H9 (cell line): Measurements from ENCODE around the gene EOGT. TPM values are rescaled to one million over a fixed set of nuclear protein-coding genes. Genes with fewer than 3 reads are reported as not detected.

Experiments
- DNase-seq: peaks from one replicate; pipeline ENCODE4 v3.0.0-alpha.2; 2017
- H2AFZ ChIP-seq: one replicate; pipeline ENCODE4 v1.6.1; 2013; ENCODE audit warnings: mild to moderate bottlenecking, low read length, control low read depth, moderate library complexity
- H2AK5ac ChIP-seq: 2 replicates; pipeline ENCODE4 v1.6.1; 2013; ENCODE audit warnings: low read length, control low read depth, mixed read lengths; ENCODE audit not compliant: insufficient read length
- H2BK120ac ChIP-seq: one replicate; pipeline ENCODE4 v1.6.1; 2013; ENCODE audit warnings: low read depth, mild to moderate bottlenecking, low read length, control low read depth, inconsistent platforms; ENCODE audit not compliant: poor library complexity, severe bottlenecking
- H2BK12ac ChIP-seq: 2 replicates; pipeline ENCODE4 v1.6.1; 2013; ENCODE audit warnings: low read length, control low read depth, mixed read lengths, low read depth; ENCODE audit not compliant: insufficient read length
- H2BK15ac ChIP-seq: 2 replicates; pipeline ENCODE4 v1.6.1; 2013; ENCODE audit warnings: low read depth, low read length, control low read depth
- H2BK20ac ChIP-seq: one replicate; pipeline ENCODE4 v1.6.1; 2013; ENCODE audit warnings: low read depth, mild to moderate bottlenecking, low read length, control low read depth, inconsistent platforms; ENCODE audit not compliant: poor library complexity, severe bottlenecking
- H2BK5ac ChIP-seq: 2 replicates; pipeline ENCODE4 v1.6.1; 2013; ENCODE audit warnings: low read length, control low read depth, mixed read lengths; ENCODE audit not compliant: insufficient read length
- H3K14ac ChIP-seq: 2 replicates; pipeline ENCODE4 v1.6.1; 2013; ENCODE audit warnings: low read length, control low read depth; ENCODE audit not compliant: insufficient read depth
- H3K18ac ChIP-seq: 2 replicates; pipeline ENCODE4 v1.6.1; 2013; ENCODE audit warnings: low read depth, mild to moderate bottlenecking, mixed read lengths, low read length, control low read depth; ENCODE audit not compliant: insufficient read length
- H3K23ac ChIP-seq: 2 replicates; pipeline ENCODE4 v1.6.1; 2013; ENCODE audit warnings: low read length, control low read depth, mixed read lengths, low read depth; ENCODE audit not compliant: insufficient read length
- H3K23me2 ChIP-seq: 2 replicates; pipeline ENCODE4 v1.6.1; 2013; ENCODE audit warnings: low read depth, mild to moderate bottlenecking, mixed read lengths, low read length, control low read depth; ENCODE audit not compliant: insufficient read length, poor library complexity, severe bottlenecking
- H3K27ac ChIP-seq: 2 replicates; pipeline ENCODE4 v1.5.1; 2013; ENCODE audit warnings: low read length, control low read depth, mixed read lengths, low read depth; ENCODE audit not compliant: insufficient read length
- H3K27me3 ChIP-seq: 2 replicates; pipeline ENCODE4 v1.6.1; 2013; ENCODE audit warnings: low read length, control low read depth, inconsistent platforms; ENCODE audit not compliant: insufficient read depth
- H3K4ac ChIP-seq: 2 replicates; pipeline ENCODE4 v1.6.1; 2013; ENCODE audit warnings: low read depth, mild to moderate bottlenecking, control low read depth, inconsistent platforms, low read length, moderate library complexity
- H3K4me1 ChIP-seq: 2 replicates; pipeline ENCODE4 v1.6.1; 2013; ENCODE audit warnings: low read length, control low read depth, inconsistent platforms; ENCODE audit not compliant: insufficient read depth
- H3K4me2 ChIP-seq: 2 replicates; pipeline ENCODE4 v1.6.1; 2013; ENCODE audit warnings: low read length, control low read depth, mixed read lengths; ENCODE audit not compliant: insufficient read length, insufficient read depth
- H3K56ac ChIP-seq: 2 replicates; pipeline ENCODE4 v1.6.1; 2013; ENCODE audit warnings: low read depth, mild to moderate bottlenecking, mixed read lengths, low read length, control low read depth; ENCODE audit not compliant: insufficient read length
- H3K79me1 ChIP-seq: 2 replicates; pipeline ENCODE4 v1.6.1; 2013; ENCODE audit warnings: low read depth, mild to moderate bottlenecking, moderate library complexity, low read length, control low read depth, inconsistent platforms; ENCODE audit not compliant: insufficient read depth, poor library complexity, severe bottlenecking
- H3K79me2 ChIP-seq: 2 replicates; pipeline ENCODE4 v1.6.1; 2013; ENCODE audit warnings: low read length, control low read depth, inconsistent platforms; ENCODE audit not compliant: insufficient read depth
- H3K9ac ChIP-seq: 2 replicates; pipeline ENCODE4 v1.6.1; 2013; ENCODE audit warnings: low read length, control low read depth, mixed read lengths; ENCODE audit not compliant: insufficient read length; ENCODE audit errors: extremely low read depth
- H3K9me3 ChIP-seq: one replicate; pipeline ENCODE4 v1.6.1; 2013; ENCODE audit warnings: low read depth, low read length, inconsistent platforms; ENCODE audit not compliant: control insufficient read depth
- H3T11ph ChIP-seq: one replicate; pipeline ENCODE4 v1.6.1; 2013; ENCODE audit warnings: mild to moderate bottlenecking, low read length, control low read depth, inconsistent platforms
- H4K20me1 ChIP-seq: one replicate; pipeline ENCODE4 v1.6.1; 2013; ENCODE audit not compliant: control insufficient read depth, insufficient read length, insufficient read depth
- H4K5ac ChIP-seq: 2 replicates; pipeline ENCODE4 v1.6.1; 2013; ENCODE audit warnings: low read depth, mild to moderate bottlenecking, mixed read lengths, low read length, control low read depth; ENCODE audit not compliant: insufficient read length
- H4K8ac ChIP-seq: replicated peaks from 2 replicates; pipeline ENCODE4 v1.6.1; 2013; ENCODE audit warnings: low read length, control low read depth, mixed read lengths, low read depth; ENCODE audit not compliant: insufficient read length
- H4K91ac ChIP-seq: 2 replicates; pipeline ENCODE4 v1.6.1; 2013; ENCODE audit warnings: low read depth, mild to moderate bottlenecking, moderate library complexity, mixed read lengths, low read length, control low read depth; ENCODE audit not compliant: insufficient read length
- H3K27ac Mint-ChIP-seq, 3 experiments: 2 replicates in 2 of 3; 3 replicates in 1 of 3; pipeline ENCODE4 v1.8.0; 2020 to 2021; ENCODE audit warnings: mixed read lengths in 3 of 3, mild to moderate bottlenecking in 1 of 3, moderate library complexity in 1 of 3
- H3K27me3 Mint-ChIP-seq: 2 replicates; pipeline ENCODE4 v1.8.0; 2021; ENCODE audit warnings: low read depth, mild to moderate bottlenecking, moderate library complexity, mixed read lengths
- H3K36me3 Mint-ChIP-seq, 3 experiments: 2 replicates in 2 of 3; 3 replicates in 1 of 3; pipeline ENCODE4 v1.8.0; 2020 to 2021; ENCODE audit warnings: low read depth in 3 of 3, mixed read lengths in 3 of 3; ENCODE audit not compliant: insufficient read depth in 1 of 3
- H3K4me1 Mint-ChIP-seq, 2 experiments: 2 replicates each; pipeline ENCODE4 v1.8.0; 2020; ENCODE audit warnings: mixed read lengths in 2 of 2
- H3K4me3 Mint-ChIP-seq, 2 experiments: 2 replicates in 1 of 2; 3 replicates in 1 of 2; pipeline ENCODE4 v1.8.0; 2020 to 2021; ENCODE audit warnings: mild to moderate bottlenecking in 2 of 2, mixed read lengths in 2 of 2, moderate library complexity in 1 of 2
- H3K9me3 Mint-ChIP-seq, 2 experiments: 2 replicates in 1 of 2; 3 replicates in 1 of 2; pipeline ENCODE4 v1.8.0; 2020; ENCODE audit warnings: mild to moderate bottlenecking in 2 of 2, mixed read lengths in 2 of 2, moderate library complexity in 1 of 2
- WGBS: extraction: QIAGEN DNeasy Blood & Tissue Kit; methylation state at CpG from one replicate; pipeline ENCODE4 v1.1.7; 2013; ENCODE audit warnings: missing lambda C conversion rate, low lambda C conversion rate, mixed read lengths; ENCODE audit not compliant: insufficient read length; ENCODE audit errors: extremely low coverage; 5-methylcytosine and 5-hydroxymethylcytosine counted together
- total RNA-seq: library from RNA; stranded (reverse); gene quantifications from 2 replicates; pipeline ENCODE4 v1.2.1, GENCODE V29; 2021
- TF ChIP-seq, protein P1 (sequence below): fragments of 200-600 bp; sonication (generic); conservative IDR thresholded peaks from 3 replicates; pipeline ENCODE4 v1.8.0; 2021; ENCODE audit warnings: antibody characterized with exemption, mild to moderate bottlenecking

Gene EOGT
- total RNA-seq, 1 experiment from 2014 or later: 30.5 TPM

- Histone ChIP-seq H3K79me2 (no peaks in the 10 kb centered on the region), H3K4me1 (no peaks in the 10 kb centered on the region; the same call in 1 of the 2 replicates), H2AK5ac (no peak overlapping the region), H3K9me3 (no peaks in the 10 kb centered on the region), H3K27ac (no peak overlapping the region), H4K8ac (no peak overlapping the region), H2AFZ (no peak overlapping the region), H4K5ac (no peak overlapping the region), H3K79me1 (no peaks in the 10 kb centered on the region), H4K20me1 (no peaks in the 10 kb centered on the region), H3K23ac (no peak overlapping the region), H2BK15ac (no peak overlapping the region), H3K27me3 (no peaks in the 10 kb centered on the region), H3T11ph (no peak overlapping the region), H2BK12ac (no peak overlapping the region), H3K23me2 (no peaks in the 10 kb centered on the region), H2BK5ac (no peak overlapping the region), H3K4me2 (no peak overlapping the region), H3K9ac (no peak overlapping the region), H3K14ac (no peak overlapping the region), H3K4ac (no peak overlapping the region), H3K18ac (no peak overlapping the region), H2BK20ac (no peak overlapping the region), H3K56ac (no peak overlapping the region), H4K91ac (no peak overlapping the region), H2BK120ac (no peak overlapping the region)
- H3K9me3 Mint-ChIP-seq: no peaks in the 10 kb centered on the region
- no peak overlapping the region for H3K4me3 Mint-ChIP-seq
- no CpG with 5 or more reads among the region's 6 CpGs for WGBS
- no peak overlapping the region for H3K27ac Mint-ChIP-seq
- H3K27me3 Mint-ChIP-seq: no peaks in the 10 kb centered on the region; the same call in 1 of the 2 replicates
- H3K36me3 Mint-ChIP-seq: no peaks in the 10 kb centered on the region
- DNase-seq: no peak
- TF ChIP-seq, protein P1, sequence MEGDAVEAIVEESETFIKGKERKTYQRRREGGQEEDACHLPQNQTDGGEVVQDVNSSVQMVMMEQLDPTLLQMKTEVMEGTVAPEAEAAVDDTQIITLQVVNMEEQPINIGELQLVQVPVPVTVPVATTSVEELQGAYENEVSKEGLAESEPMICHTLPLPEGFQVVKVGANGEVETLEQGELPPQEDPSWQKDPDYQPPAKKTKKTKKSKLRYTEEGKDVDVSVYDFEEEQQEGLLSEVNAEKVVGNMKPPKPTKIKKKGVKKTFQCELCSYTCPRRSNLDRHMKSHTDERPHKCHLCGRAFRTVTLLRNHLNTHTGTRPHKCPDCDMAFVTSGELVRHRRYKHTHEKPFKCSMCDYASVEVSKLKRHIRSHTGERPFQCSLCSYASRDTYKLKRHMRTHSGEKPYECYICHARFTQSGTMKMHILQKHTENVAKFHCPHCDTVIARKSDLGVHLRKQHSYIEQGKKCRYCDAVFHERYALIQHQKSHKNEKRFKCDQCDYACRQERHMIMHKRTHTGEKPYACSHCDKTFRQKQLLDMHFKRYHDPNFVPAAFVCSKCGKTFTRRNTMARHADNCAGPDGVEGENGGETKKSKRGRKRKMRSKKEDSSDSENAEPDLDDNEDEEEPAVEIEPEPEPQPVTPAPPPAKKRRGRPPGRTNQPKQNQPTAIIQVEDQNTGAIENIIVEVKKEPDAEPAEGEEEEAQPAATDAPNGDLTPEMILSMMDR: no peak
- H3K4me1 Mint-ChIP-seq: peaks cover 15 to 17% of the 10 kb centered on the region in 2 experiments
Measured at GRCh38 chr3:68941055-68941454, 72.4 kb downstream of the EOGT start.
